ENCODE measurements around the gene RANBP3. TPM values are rescaled to one million over a fixed set of nuclear protein-coding genes. Genes with fewer than 3 reads are reported as not detected.
A peak's percentile ranks its signal among the peaks of the same experiment; 100 is the strongest.

The RANBP3 gene
- total RNA-seq, 3 donors from 2014 or later (not counting 1 experiment from before 2014, with no cell fraction given) = 73.9 to 95.2 (median 89.7) TPM

GRCh38 chr19:5954293-5954692, 23.6 kb downstream of the RANBP3 start:
- 78% methylated on average over 6 of the region's 6 CpGs for WGBS (ENCODE audit: insufficient coverage)
- Histone ChIP-seq H3K9me3 (ENCODE audit: control insufficient read depth, insufficient read depth, low read length) (no peaks in the 10 kb centered on the region), H3K4me1 (ENCODE audit: control insufficient read depth, insufficient read depth, low read length) (peaks cover 63% of the 10 kb centered on the region), H3K27me3 (ENCODE audit: control insufficient read depth, insufficient read depth, low read length) (no peaks in the 10 kb centered on the region), H3K36me3 (ENCODE audit: control insufficient read depth, insufficient read depth, low read length) (peaks cover 3% of the 10 kb centered on the region), H3K27ac (ENCODE audit: low read length) (peak overlapping the region; percentile 68), H3K4me3 (ENCODE audit: low read length) (no peak overlapping the region)
- ATAC-seq (no peak), DNase-seq (no peak)
- intact Hi-C loops (cut with micrococcal nuclease) = no loop called here
- TF ChIP-seq CTCF (IDR thresholded peaks at IDR 0.05) = no peak
- Mint-ChIP-seq H3K4me3 (peak overlapping the region; percentile 83), H3K27me3 (ENCODE audit: low read depth in 2 of 2) (no peaks in the 10 kb centered on the region), H3K9me3 (no peaks in the 10 kb centered on the region), H3K36me3 (no peaks in the 10 kb centered on the region), H3K4me1 (peaks cover 78 to 87% of the 10 kb centered on the region in 2 donors), H3K27ac (peak overlapping the region; percentile 84 to 90)

GRCh38 chr19:5953680-5954213, 24.2 kb downstream of the RANBP3 start:
- ATAC-seq (peak; percentile 40 to 48 (median 41)), DNase-seq (peak in 1 of 2 donors; percentile 49)
- peak overlapping the region; percentile 68 for H3K27ac ChIP-seq (ENCODE audit: low read length)
- no peak for TF ChIP-seq CTCF (IDR thresholded peaks at IDR 0.05)
- H3K27me3 ChIP-seq (ENCODE audit: control insufficient read depth, insufficient read depth, low read length) = no peaks in the 10 kb centered on the region
- peaks cover 82 to 87% of the 10 kb centered on the region in 2 donors for H3K4me1 Mint-ChIP-seq
- peak overlapping the region; percentile 84 to 90 for H3K27ac Mint-ChIP-seq
- H3K36me3 ChIP-seq (ENCODE audit: control insufficient read depth, insufficient read depth, low read length) = peaks cover 3% of the 10 kb centered on the region
- 28% methylated on average over 17 of the region's 17 CpGs for WGBS (ENCODE audit: insufficient coverage)
- intact Hi-C loops (cut with micrococcal nuclease) = loop anchor here (1.0 kb wide), 1 partner anchor 9 kb away; no protein-coding TSS in a partner anchor
- H3K4me1 ChIP-seq (ENCODE audit: control insufficient read depth, insufficient read depth, low read length) = peaks cover 61% of the 10 kb centered on the region
- H3K9me3 Mint-ChIP-seq = no peaks in the 10 kb centered on the region
- H3K27me3 Mint-ChIP-seq (ENCODE audit: low read depth in 2 of 2) = no peaks in the 10 kb centered on the region
- peak overlapping the region; percentile 83 for H3K4me3 Mint-ChIP-seq
- H3K9me3 ChIP-seq (ENCODE audit: control insufficient read depth, insufficient read depth, low read length) = no peaks in the 10 kb centered on the region
- H3K36me3 Mint-ChIP-seq = no peaks in the 10 kb centered on the region
- H3K4me3 ChIP-seq (ENCODE audit: low read length) = no peak overlapping the region

- no peaks in the 10 kb centered on the region for H3K27me3 ChIP-seq (ENCODE audit: control insufficient read depth, insufficient read depth, low read length)
- H3K4me3 Mint-ChIP-seq = peak overlapping the region; percentile 83
- no peaks in the 10 kb centered on the region for H3K9me3 Mint-ChIP-seq
- DNase-seq (no peak), ATAC-seq (peak; percentile 51 to 64 (median 58))
- no peak for TF ChIP-seq CTCF (IDR thresholded peaks at IDR 0.05)
- H3K4me1 Mint-ChIP-seq = peaks cover 83 to 86% of the 10 kb centered on the region in 2 donors
- H3K36me3 ChIP-seq (ENCODE audit: control insufficient read depth, insufficient read depth, low read length) = peaks cover 3% of the 10 kb centered on the region
- intact Hi-C loops (cut with micrococcal nuclease) = loop anchor here (1.0 kb wide), 1 partner anchor 9 kb away; no protein-coding TSS in a partner anchor
- H3K9me3 ChIP-seq (ENCODE audit: control insufficient read depth, insufficient read depth, low read length) = no peaks in the 10 kb centered on the region
- H3K27me3 Mint-ChIP-seq (ENCODE audit: low read depth in 2 of 2) = no peaks in the 10 kb centered on the region
- H3K27ac ChIP-seq (ENCODE audit: low read length) = peak overlapping the region; percentile 68
- H3K36me3 Mint-ChIP-seq = no peaks in the 10 kb centered on the region
- H3K27ac Mint-ChIP-seq = peak overlapping the region; percentile 84 to 90
- peaks cover 61% of the 10 kb centered on the region for H3K4me1 ChIP-seq (ENCODE audit: control insufficient read depth, insufficient read depth, low read length)
- no peak overlapping the region for H3K4me3 ChIP-seq (ENCODE audit: low read length)
- 30% methylated on average over 5 of the region's 5 CpGs for WGBS (ENCODE audit: insufficient coverage)
These were observed 24.8 kb downstream of the RANBP3 start for GRCh38 chr19:5953030-5953589.

Measured in natural killer cell (primary cell).